GM12878 (cell line): ENCODE measurements around the gene EFNA1. TPM values are rescaled to one million over a fixed set of nuclear protein-coding genes. Genes with fewer than 3 reads are reported as not detected.

Experiments
- ATAC-seq: fragments of 200-7000 bp; cut with Tn5 transposase; 3 replicates; pipeline ENCODE4 v1.9.1; 2020; ENCODE audit warnings: mild to moderate bottlenecking, moderate library complexity
- BruUV-seq: library from RNA; stranded (reverse); fragments of 400-500 nt; replicated peaks from 2 replicates; lab custom pipeline; 2021; lab: Mats Ljungman, UMichigan
- CTCF ChIA-PET: fragments of 300-600 bp; sonication (Branson Sonifier 250); formaldehyde crosslinking; extraction: SDS; loops from one replicate; lab custom pipeline; 2021; ENCODE audit warnings: inconsistent platforms; lab: Yijun Ruan, JAX
- POLR2A ChIA-PET: fragments of 350-600 bp; formaldehyde crosslinking; extraction: SDS; loops from one replicate; lab custom pipeline; 2021; ENCODE audit warnings: inconsistent platforms; lab: Charles Lee
- RAD21 ChIA-PET: fragments of 300-600 bp; sonication (Branson Sonifier 250); formaldehyde crosslinking; loops from one replicate; lab custom pipeline; 2023; ENCODE audit warnings: antibody characterized with exemption; ENCODE audit not compliant: unreplicated experiment; lab: Charles Lee
- SMC1A ChIA-PET: fragments of 300-600 bp; sonication (Branson Sonifier 250); formaldehyde crosslinking; loops from one replicate; lab custom pipeline; 2023; ENCODE audit not compliant: unreplicated experiment, uncharacterized antibody; lab: Charles Lee
- DNase-seq: peaks from one replicate; pipeline ENCODE4 v3.0.0-alpha.2; 2011; ENCODE audit warnings: low read depth, low spot score
- FAIRE-seq: peaks from 3 replicates; lab custom pipeline; 2011; peaks lifted over from hg19 to GRCh38; lab: Jason Lieb, UNC
- H2AFZ ChIP-seq: 2 replicates; pipeline ENCODE4 v1.6.0; 2011; ENCODE audit warnings: low read depth, low read length, control low read depth; ENCODE audit not compliant: control insufficient read depth
- H3K27ac ChIP-seq: 2 replicates; pipeline ENCODE4 v1.5.1; 2011; ENCODE audit warnings: control low read depth; ENCODE audit not compliant: control insufficient read depth, insufficient read depth
- H3K27me3 ChIP-seq, 2 experiments: replicated peaks in 1 of 2; 2 replicates each; pipeline versions ENCODE4 v1.6.0 to v1.6.1; 2011; ENCODE audit warnings: low read length in 1 of 2; ENCODE audit not compliant: control insufficient read depth in 2 of 2, insufficient read depth in 2 of 2
- H3K36me3 ChIP-seq, 2 experiments: 2 replicates each; pipeline ENCODE4 v1.5.1; 2011; ENCODE audit warnings: low read length in 1 of 2; ENCODE audit not compliant: control insufficient read depth in 2 of 2, insufficient read depth in 2 of 2
- H3K4me1 ChIP-seq: 2 replicates; pipeline ENCODE4 v1.6.1; 2011; ENCODE audit warnings: mild to moderate bottlenecking, low read length, moderate library complexity, mixed read lengths; ENCODE audit not compliant: control insufficient read depth, insufficient read depth
- H3K4me2 ChIP-seq: 2 replicates; pipeline ENCODE4 v1.6.0; 2011; ENCODE audit warnings: control low read depth; ENCODE audit not compliant: control insufficient read depth, insufficient read depth
- H3K4me3 ChIP-seq: fragments of 200-600 bp; sonication (generic); 2 replicates; pipeline ENCODE4 v1.5.1; 2016
- H3K79me2 ChIP-seq: 2 replicates; pipeline ENCODE4 v1.6.0; 2011; ENCODE audit warnings: low read length; ENCODE audit not compliant: control insufficient read depth, insufficient read depth
- H3K9ac ChIP-seq: 2 replicates; pipeline ENCODE4 v1.8.0; 2011; ENCODE audit warnings: low read length, control low read depth, mixed read lengths; ENCODE audit not compliant: control insufficient read depth, insufficient read depth
- H3K9me3 ChIP-seq: replicated peaks from 3 replicates; pipeline ENCODE4 v1.5.1; 2011; ENCODE audit warnings: mild to moderate bottlenecking, low read length; ENCODE audit not compliant: control insufficient read depth, insufficient read depth
- H4K20me1 ChIP-seq: 2 replicates; pipeline ENCODE4 v1.6.0; 2011; ENCODE audit not compliant: control insufficient read depth, insufficient read depth
- CEBPB ChIP-seq, 2 experiments: fragments of 150-350 bp in 1 of 2; IDR thresholded peaks; 2 replicates each; pipeline ENCODE4 v1.6.1; 2012 to 2014; ENCODE audit warnings: low read depth in 2 of 2, low read length in 2 of 2, borderline replicate concordance in 1 of 2, inconsistent platforms in 1 of 2
- FOXM1 ChIP-seq: IDR thresholded peaks from 2 replicates; pipeline ENCODE4 v1.6.1; 2012; ENCODE audit warnings: low read depth, mild to moderate bottlenecking, inconsistent platforms, low read length, moderate library complexity
- GABPA ChIP-seq: IDR thresholded peaks from 2 replicates; pipeline ENCODE4 v1.6.1; 2014; ENCODE audit warnings: antibody characterized with exemption, low read depth, mild to moderate bottlenecking, inconsistent platforms
- GATAD2B ChIP-seq: fragments of 450-650 bp; conservative IDR thresholded peaks from 2 replicates; pipeline ENCODE4 v1.6.1; 2017; ENCODE audit warnings: low read depth, mild to moderate bottlenecking, moderate library complexity
- HDAC6 ChIP-seq: fragments of 200-600 bp; sonication (generic); IDR thresholded peaks from one replicate; pipeline ENCODE4 v1.8.0; 2017; ENCODE audit warnings: antibody characterized with exemption; ENCODE audit not compliant: unreplicated experiment
- NBN ChIP-seq: fragments of 450-650 bp; IDR thresholded peaks from 2 replicates; pipeline ENCODE4 v1.6.1; 2016
- SIX5 ChIP-seq: IDR thresholded peaks from 2 replicates; pipeline ENCODE4 v1.6.1; 2011; ENCODE audit warnings: mild to moderate bottlenecking, low read depth, low read length, moderate library complexity; ENCODE audit not compliant: severe bottlenecking
- SMAD1 ChIP-seq: fragments of 450-650 bp; IDR thresholded peaks from 2 replicates; pipeline ENCODE4 v1.6.1; 2018; ENCODE audit warnings: mild to moderate bottlenecking, low read depth; ENCODE audit not compliant: partially characterized antibody
- YBX1 ChIP-seq: fragments of 450-650 bp; IDR thresholded peaks from 2 replicates; pipeline ENCODE4 v1.6.1; 2016; ENCODE audit warnings: antibody characterized with exemption
- WGBS: methylation state at CpG from one replicate; pipeline ENCODE4 v1.1.6; 2016; ENCODE audit warnings: low lambda C conversion rate; ENCODE audit not compliant: insufficient replicate concordance, insufficient coverage; ENCODE audit errors: missing lambda C conversion rate; 5-methylcytosine and 5-hydroxymethylcytosine counted together
- in situ Hi-C: fragments of 300-500 bp; cut with MboI; formaldehyde crosslinking; loops from 9 replicates; pipeline ENCODE4 v1.14.3; 2018; ENCODE audit warnings: mixed read lengths
- intact Hi-C: fragments of 100-400 bp; cut with micrococcal nuclease; formaldehyde crosslinking; loops from one replicate; pipeline ENCODE4 v1.14.2; 2022; ENCODE audit not compliant: unreplicated experiment
- polyA plus RNA-seq, 11 experiments: library from polyadenylated mRNA; depleted of rRNA in 4 of 11; unstranded in 6 of 11; stranded (reverse) in 5 of 11; fragments of >200 nt; fragmentation: Nextera tagmentation in 4 of 11; fragmentation: Illumina TruSeq in 1 of 11; extraction: Ambion mirVana in 4 of 11; extraction: Trizol in 1 of 11; gene quantifications; 1 replicate in 1 of 11; 2 replicates in 10 of 11; pipeline versions ENCODE4 v1.2.1 to v1.2.3, GENCODE V29; 2011 to 2016; ENCODE audit warnings: inconsistent platforms in 2 of 11, missing spikeins in 2 of 11, low read depth in 1 of 11
- total RNA-seq, 4 experiments: library from RNA; depleted of rRNA in 3 of 4; stranded (reverse); fragments of >200 nt in 3 of 4; fragmentation: Illumina TruSeq in 1 of 4; extraction: Trizol in 1 of 4; gene quantifications; 2 replicates each; pipeline versions ENCODE4 v1.2.1 to v1.2.3, GENCODE V29; 2013 to 2021
- TF ChIP-seq, protein P1 (sequence below): fragments of 450-650 bp; IDR thresholded peaks from 2 replicates; pipeline ENCODE4 v1.6.1; 2018; ENCODE audit warnings: mild to moderate bottlenecking, low read depth, moderate library complexity; ENCODE audit not compliant: partially characterized antibody

The EFNA1 gene
- total and polyA plus RNA-seq, 10 of the 15 experiments (the other 5 are each of a cell fraction or from before 2014, with no cell fraction given): 0.13 to 7.5 (median 0.28) TPM; not detected in 5

DNA sequence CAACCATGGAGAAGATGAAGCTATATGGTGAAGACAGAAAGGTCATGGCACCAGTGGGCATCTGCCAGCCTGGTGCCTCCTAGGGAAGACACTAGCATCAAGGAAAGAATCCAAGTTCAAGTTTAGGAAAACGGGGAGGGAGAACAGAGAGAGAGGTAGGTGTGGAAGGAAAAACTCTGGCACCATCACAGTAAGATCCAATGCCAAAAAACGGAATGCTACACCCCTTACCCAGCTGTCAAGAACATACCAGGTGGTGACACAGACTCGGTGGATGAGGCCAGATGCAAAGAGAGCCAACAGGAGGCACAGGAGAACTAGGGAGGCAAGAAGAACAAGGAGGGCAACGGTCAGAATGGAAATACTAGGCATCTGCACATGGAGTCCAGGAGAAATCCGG lies 41.9 kb downstream of the EFNA1 start:
- Histone ChIP-seq H3K27ac (no peak overlapping the region), H3K79me2 (peaks cover 12% of the 10 kb centered on the region), H3K4me3 (no peak overlapping the region), H3K9ac (no peak overlapping the region), H3K4me1 (peaks cover 19% of the 10 kb centered on the region), H4K20me1 (no peaks in the 10 kb centered on the region), H3K36me3 (peaks cover 0 to 3% of the 10 kb centered on the region in 2 experiments; a peak in 1 of 4 replicates), H3K27me3 (no peaks in the 10 kb centered on the region), H3K9me3 (no peaks in the 10 kb centered on the region; the same call in 2 of the 3 replicates), H3K4me2 (no peak overlapping the region), H2AFZ (no peak overlapping the region)
- 51% methylated on average over 5 of the region's 5 CpGs for WGBS
- TF ChIP-seq SMAD1: no peak
- TF ChIP-seq YBX1: no peak
- no peak for TF ChIP-seq CEBPB (IDR thresholded peaks at IDR 0.05; ENCODE audit: borderline replicate concordance in 1 of 2, low read depth in 2 of 2, low read length in 2 of 2)
- in situ Hi-C loops (loop anchor here (5.0 kb wide), 1 partner anchor 77 kb away; no protein-coding TSS in a partner anchor), intact Hi-C loops (no loop called here)
- DNase-seq: no peak
- no TSS peak for BruUV-seq
- CTCF ChIA-PET: interaction anchor here (0.9 to 12.1 kb wide), 9 partner anchors 24 to 125 kb away, joined by 3 to 284 read pairs (median 4); partner anchors contain the start of gene SLC50A1
- ATAC-seq: no peak
- RAD21 ChIA-PET: interaction anchor here (0.7 to 5.1 kb wide), 6 partner anchors 33 to 84 kb away, joined by 3 to 71 read pairs (median 4); partner anchors contain the start of gene SLC50A1
- no peak for FAIRE-seq
- POLR2A ChIA-PET: no interaction called here
- SMC1A ChIA-PET: interaction anchor here (0.9 to 5.9 kb wide), 5 partner anchors 27 to 81 kb away, joined by 3 to 37 read pairs (median 7); partner anchors contain the start of gene SLC50A1

DNA sequence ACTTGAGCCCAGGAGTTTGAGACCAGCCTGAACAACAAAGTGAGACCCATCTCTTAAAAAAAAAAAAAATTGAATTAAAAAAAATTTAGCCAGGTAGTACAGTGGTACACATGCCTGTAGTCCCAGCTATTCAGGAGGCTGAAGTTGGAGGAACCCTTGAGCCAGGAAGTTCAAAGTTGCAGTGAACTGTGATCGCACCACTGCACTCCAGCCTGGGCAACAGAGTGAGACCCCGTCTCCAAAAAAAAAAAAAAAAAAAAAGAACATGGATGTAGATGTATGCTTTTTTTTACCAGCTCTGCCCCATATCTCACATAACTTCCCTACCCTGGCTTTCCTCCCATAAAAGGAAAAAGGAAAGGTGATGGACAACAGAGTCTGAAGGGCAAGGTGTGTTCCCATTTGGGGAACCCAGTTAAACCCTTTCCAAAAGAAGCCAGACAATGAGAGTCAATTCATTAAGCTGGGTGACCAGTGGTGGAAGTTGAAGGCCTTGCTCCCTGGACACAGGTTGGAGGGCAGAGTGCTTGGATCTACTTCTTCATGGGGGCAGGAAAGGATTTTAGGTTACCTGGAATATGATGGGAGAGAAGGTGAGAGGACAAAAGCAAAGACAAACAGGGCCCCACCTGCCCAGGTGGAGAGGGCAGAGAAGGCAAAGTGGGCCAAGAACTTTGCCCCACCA lies 42.6 kb downstream of the EFNA1 start:
- no TSS peak for BruUV-seq

More for the DNA sequence above, 42.6 kb downstream of the EFNA1 start:
- peaks cover 12% of the 10 kb centered on the region for H3K79me2 ChIP-seq
- H3K9me3 ChIP-seq: no peaks in the 10 kb centered on the region; the same call in 2 of the 3 replicates
- FAIRE-seq: no peak
- intact Hi-C loops: loop anchor here (5.0 kb wide), 1 partner anchor 33 kb away; the partner anchor contains the start of gene SLC50A1
- CTCF ChIA-PET: interaction anchor here (0.7 to 12.1 kb wide), 11 partner anchors 21 to 126 kb away, joined by 3 to 284 read pairs (median 10); no protein-coding TSS in a partner anchor
- no peak overlapping the region for H3K27ac ChIP-seq
- POLR2A ChIA-PET: interaction anchor here (0.7 to 1.3 kb wide), 2 partner anchors 79 to 106 kb away, joined by 3 to 8 read pairs; no protein-coding TSS in a partner anchor
- H3K9ac ChIP-seq: no peak overlapping the region
- H3K4me1 ChIP-seq: peaks cover 19% of the 10 kb centered on the region
- H3K36me3 ChIP-seq: peaks cover 0 to 3% of the 10 kb centered on the region in 2 experiments; a peak in 1 of 4 replicates
- no peaks in the 10 kb centered on the region for H4K20me1 ChIP-seq
- RAD21 ChIA-PET: interaction anchor here (1.5 to 5.1 kb wide), 2 partner anchors 42 to 80 kb away, joined by 4 to 71 read pairs; no protein-coding TSS in a partner anchor
- no peak overlapping the region for H3K4me3 ChIP-seq
- H2AFZ ChIP-seq: no peak overlapping the region
- no peak for DNase-seq
- 83% methylated on average over 2 of the region's 2 CpGs for WGBS
- TF ChIP-seq NBN: no peak
- no peak for TF ChIP-seq FOXM1
- TF ChIP-seq SIX5: no peak
- TF ChIP-seq GATAD2B: no peak
- no peak for TF ChIP-seq HDAC6
- TF ChIP-seq GABPA: no peak
- TF ChIP-seq, protein P1, sequence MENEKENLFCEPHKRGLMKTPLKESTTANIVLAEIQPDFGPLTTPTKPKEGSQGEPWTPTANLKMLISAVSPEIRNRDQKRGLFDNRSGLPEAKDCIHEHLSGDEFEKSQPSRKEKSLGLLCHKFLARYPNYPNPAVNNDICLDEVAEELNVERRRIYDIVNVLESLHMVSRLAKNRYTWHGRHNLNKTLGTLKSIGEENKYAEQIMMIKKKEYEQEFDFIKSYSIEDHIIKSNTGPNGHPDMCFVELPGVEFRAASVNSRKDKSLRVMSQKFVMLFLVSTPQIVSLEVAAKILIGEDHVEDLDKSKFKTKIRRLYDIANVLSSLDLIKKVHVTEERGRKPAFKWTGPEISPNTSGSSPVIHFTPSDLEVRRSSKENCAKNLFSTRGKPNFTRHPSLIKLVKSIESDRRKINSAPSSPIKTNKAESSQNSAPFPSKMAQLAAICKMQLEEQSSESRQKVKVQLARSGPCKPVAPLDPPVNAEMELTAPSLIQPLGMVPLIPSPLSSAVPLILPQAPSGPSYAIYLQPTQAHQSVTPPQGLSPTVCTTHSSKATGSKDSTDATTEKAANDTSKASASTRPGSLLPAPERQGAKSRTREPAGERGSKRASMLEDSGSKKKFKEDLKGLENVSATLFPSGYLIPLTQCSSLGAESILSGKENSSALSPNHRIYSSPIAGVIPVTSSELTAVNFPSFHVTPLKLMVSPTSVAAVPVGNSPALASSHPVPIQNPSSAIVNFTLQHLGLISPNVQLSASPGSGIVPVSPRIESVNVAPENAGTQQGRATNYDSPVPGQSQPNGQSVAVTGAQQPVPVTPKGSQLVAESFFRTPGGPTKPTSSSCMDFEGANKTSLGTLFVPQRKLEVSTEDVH: no peak
- H3K4me2 ChIP-seq: no peak overlapping the region
- SMC1A ChIA-PET: interaction anchor here (0.9 to 5.9 kb wide), 4 partner anchors 28 to 81 kb away, joined by 3 to 37 read pairs (median 22); no protein-coding TSS in a partner anchor
- no peak for ATAC-seq
- in situ Hi-C loops: no loop called here
- no peaks in the 10 kb centered on the region for H3K27me3 ChIP-seq
